ENCODE results near the gene EP400. TPM values are rescaled to one million over a fixed set of nuclear protein-coding genes. Genes with fewer than 3 reads are reported as not detected.

Gene EP400
- total RNA-seq, result 13.9 and 14.0 TPM in 2 replicates

GRCh38 chr12:131949431-131950181 is at the start of gene EP400:
Gene EP400, plus strand, starts transcription at chr12:131949942. Its CDS starts 10,678 bp downstream, at chr12:131960620.

GRCh38 chr12:131928711-131929580 is 20.8 kb upstream of the EP400 start, which contains the start of gene PUS1:
Gene PUS1, plus strand, starts transcription at chr12:131929276. Its CDS starts 447 bp downstream, at chr12:131929723.

Small RNAs within 50 kb of the gene (small RNA-seq; reads per million reads assigned to genes)
- gene AC131009.3 (not detected), gene AC137590.2 (not detected), gene SNORA49 (301 reads per million, percentile 99 among the genes with 10 or more reads in this experiment)

Other genes with a start within 250 kb of the EP400 start
- gene SFSWAP, start 238.9 kb upstream of the EP400 start, total RNA-seq, result 26.5 and 30.7 TPM in 2 replicates
- gene MMP17, start 121.5 kb upstream of the EP400 start, total RNA-seq, result 0.86 and 1.3 TPM in 2 replicates
- 7.0 and 8.8 TPM in 2 replicates for gene ULK1, start 55.3 kb upstream of the EP400 start, total RNA-seq
- gene PUS1, start 20.7 kb upstream of the EP400 start, total RNA-seq, result 5.4 and 7.1 TPM in 2 replicates
- gene DDX51, start 194.4 kb downstream of the EP400 start, total RNA-seq, result 5.6 and 7.6 TPM in 2 replicates
- 7.2 and 9.4 TPM in 2 replicates for gene NOC4L, start 194.5 kb downstream of the EP400 start, total RNA-seq